GM19238 (cell line): Measurements from ENCODE around the gene COL4A2.

Experiments used
- DNase-seq: peaks from one replicate; pipeline ENCODE4 v3.0.0; 2011; ENCODE audit warnings: low spot score; ENCODE audit not compliant: insufficient read length

The COL4A2 gene

GRCh38 chr13:110306960-110307766 lies at the start of gene COL4A2, which contains the start of gene COL4A1:
TSS of gene COL4A2 (plus strand) at chr13:110307284. CDS start at chr13:110307904, 620 bp downstream.
TSS of gene COL4A1 (minus strand) at chr13:110307157. CDS start at chr13:110307027, 130 bp downstream.
- DNase-seq, result no peak

GRCh38 chr13:110257408-110257807 lies 49.7 kb upstream of the COL4A2 start:
- DNase-seq, result no peak

GRCh38 chr13:110258876-110259631 lies 48.0 kb upstream of the COL4A2 start:
- no peak for DNase-seq

GRCh38 chr13:110259651-110260050 lies 47.4 kb upstream of the COL4A2 start:
- no peak for DNase-seq

- no peak for DNase-seq
Measured at GRCh38 chr13:110261166-110262081, 45.7 kb upstream of the COL4A2 start.

GRCh38 chr13:110262082-110262436 lies 45.0 kb upstream of the COL4A2 start:
- no peak for DNase-seq

- DNase-seq, result no peak
Measured at GRCh38 chr13:110262508-110263291, 44.4 kb upstream of the COL4A2 start.

- no peak for DNase-seq
Measured at GRCh38 chr13:110263404-110263803, 43.7 kb upstream of the COL4A2 start.

- DNase-seq, result no peak
Measured at GRCh38 chr13:110263888-110264287, 43.2 kb upstream of the COL4A2 start.

- DNase-seq, result no peak
Measured at GRCh38 chr13:110264685-110265275, 42.3 kb upstream of the COL4A2 start.

GRCh38 chr13:110265341-110265681 lies 41.8 kb upstream of the COL4A2 start:
- no peak for DNase-seq

GRCh38 chr13:110265682-110266430 lies 41.2 kb upstream of the COL4A2 start:
- no peak for DNase-seq

- DNase-seq, result no peak
Measured at GRCh38 chr13:110266431-110266809, 40.7 kb upstream of the COL4A2 start.

- no peak for DNase-seq
Measured at GRCh38 chr13:110266983-110267382, 40.1 kb upstream of the COL4A2 start.

GRCh38 chr13:110268061-110268460 lies 39.0 kb upstream of the COL4A2 start:
- DNase-seq, result no peak

GRCh38 chr13:110268576-110269185 lies 38.4 kb upstream of the COL4A2 start:
- DNase-seq, result no peak

- DNase-seq, result no peak
Measured at GRCh38 chr13:110269509-110270185, 37.4 kb upstream of the COL4A2 start.

GRCh38 chr13:110270507-110270906 lies 36.6 kb upstream of the COL4A2 start:
- no peak for DNase-seq

- no peak for DNase-seq
Measured at GRCh38 chr13:110271313-110271712, 35.8 kb upstream of the COL4A2 start.
